ENCODE data around the gene PRR19. TPM values are rescaled to one million over a fixed set of nuclear protein-coding genes. Genes with fewer than 3 reads are reported as not detected.

The PRR19 gene
- total and polyA plus RNA-seq, 2 donors (not counting 1 experiment from before 2014, with no cell fraction given), result 0.39 to 0.54 TPM

DNA sequence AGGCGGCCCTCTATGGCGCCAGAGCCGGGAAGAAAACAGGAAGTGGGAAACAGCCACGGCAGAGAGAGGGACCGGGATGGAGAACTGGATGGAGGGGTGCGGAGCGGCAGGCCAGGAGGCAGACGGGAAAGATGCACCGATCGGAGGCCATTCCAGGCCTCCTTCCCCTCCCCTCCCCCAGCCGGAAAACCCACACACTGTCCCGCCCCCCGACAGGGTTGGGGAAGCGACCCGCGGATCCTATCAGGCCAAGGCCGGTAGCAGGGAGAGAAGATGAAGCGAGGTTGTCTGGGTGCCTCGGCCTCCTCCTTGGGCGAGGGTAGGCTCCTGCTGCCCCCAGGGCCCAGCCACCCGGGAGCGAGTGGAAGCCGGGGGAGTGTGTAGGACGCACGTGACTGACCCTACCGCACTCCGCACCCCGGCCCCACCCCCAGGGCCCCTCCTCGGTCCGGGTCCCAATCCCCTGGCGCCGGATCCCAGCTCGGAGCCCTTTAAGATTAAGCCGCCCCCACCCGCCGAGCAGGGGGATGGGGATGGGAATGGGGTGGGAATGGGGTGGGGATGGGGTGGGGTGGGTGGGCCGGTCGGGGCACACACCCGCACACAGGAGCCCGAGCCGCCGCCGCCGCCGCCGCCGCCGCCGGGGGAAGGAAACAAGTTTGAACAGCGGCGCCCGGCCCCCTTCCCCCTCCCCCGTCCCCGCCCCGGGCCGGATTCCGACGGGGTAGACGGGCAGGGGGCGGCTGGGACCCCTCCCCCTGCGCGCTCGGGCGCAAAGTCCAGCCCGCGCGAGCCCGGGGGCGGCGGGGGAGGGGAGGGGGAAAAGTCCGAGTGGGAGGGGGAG is 48.5 kb upstream of the PRR19 start:
- peaks cover 23 to 41% of the 10 kb centered on the region in 2 donors for H3K4me1 ChIP-seq (ENCODE audit: control insufficient read depth in 2 of 2, insufficient read depth in 2 of 2, low read length in 2 of 2)
- H3K36me3 ChIP-seq (replicated peaks in 1 of 2; ENCODE audit: control extremely low read depth in 1 of 2, control insufficient read depth in 1 of 2, extremely low read depth in 1 of 2, insufficient read depth in 2 of 2, low read length in 1 of 2), result peaks cover 2 to 15% of the 10 kb centered on the region in 2 experiments
- H4K20me1 ChIP-seq (ENCODE audit: control insufficient read depth, insufficient read depth, low read length, poor library complexity, severe bottlenecking), result peaks cover 26% of the 10 kb centered on the region
- Mint-ChIP-seq H3K4me3 (peak overlapping the region; percentile 87), H3K27ac (peak overlapping the region; percentile 96), H3K9me3 (ENCODE audit: insufficient read depth) (no peaks in the 10 kb centered on the region), H3K27me3 (no peaks in the 10 kb centered on the region), H3K4me1 (peaks cover 26% of the 10 kb centered on the region)
- intact Hi-C loops (cut with micrococcal nuclease), result loop anchor here (1.0 kb wide), 2 partner anchors 10 to 30 kb away; no protein-coding TSS in a partner anchor
- H3K79me2 ChIP-seq (ENCODE audit: control insufficient read depth, insufficient read depth, low read length), result peaks cover 30% of the 10 kb centered on the region
- 1% methylated on average over 26 of the region's 71 CpGs for WGBS (ENCODE audit: insufficient coverage)
- peaks cover 0 to 4% (median 0%) of the 10 kb centered on the region in 4 experiments for H3K27me3 ChIP-seq (replicated peaks in 1 of 4; ENCODE audit: control extremely low read depth in 1 of 4, control insufficient read depth in 3 of 4, insufficient read depth in 4 of 4, low read length in 3 of 4)
- POLR2A ChIA-PET, result interaction anchor here (0.6 to 0.7 kb wide), 2 partner anchors 27 to 129 kb away, joined by 3 to 4 read pairs; no protein-coding TSS in a partner anchor
- ATAC-seq (ENCODE audit: low read depth) (peak; percentile 21), DNase-seq (peak; percentile 62)
- H3K27ac ChIP-seq (ENCODE audit: low read length in 2 of 2), result peak overlapping the region; percentile 85 to 94
- H3K4me2 ChIP-seq (replicated peaks; ENCODE audit: low read depth, low read length, poor library complexity, severe bottlenecking), result peak overlapping the region; percentile 99
- no peak for TF ChIP-seq EZH2 (IDR thresholded peaks at IDR 0.05; ENCODE audit: borderline replicate concordance, insufficient read depth, low read depth, low read length, poor library complexity, severe bottlenecking)
- TF ChIP-seq, protein P1, sequence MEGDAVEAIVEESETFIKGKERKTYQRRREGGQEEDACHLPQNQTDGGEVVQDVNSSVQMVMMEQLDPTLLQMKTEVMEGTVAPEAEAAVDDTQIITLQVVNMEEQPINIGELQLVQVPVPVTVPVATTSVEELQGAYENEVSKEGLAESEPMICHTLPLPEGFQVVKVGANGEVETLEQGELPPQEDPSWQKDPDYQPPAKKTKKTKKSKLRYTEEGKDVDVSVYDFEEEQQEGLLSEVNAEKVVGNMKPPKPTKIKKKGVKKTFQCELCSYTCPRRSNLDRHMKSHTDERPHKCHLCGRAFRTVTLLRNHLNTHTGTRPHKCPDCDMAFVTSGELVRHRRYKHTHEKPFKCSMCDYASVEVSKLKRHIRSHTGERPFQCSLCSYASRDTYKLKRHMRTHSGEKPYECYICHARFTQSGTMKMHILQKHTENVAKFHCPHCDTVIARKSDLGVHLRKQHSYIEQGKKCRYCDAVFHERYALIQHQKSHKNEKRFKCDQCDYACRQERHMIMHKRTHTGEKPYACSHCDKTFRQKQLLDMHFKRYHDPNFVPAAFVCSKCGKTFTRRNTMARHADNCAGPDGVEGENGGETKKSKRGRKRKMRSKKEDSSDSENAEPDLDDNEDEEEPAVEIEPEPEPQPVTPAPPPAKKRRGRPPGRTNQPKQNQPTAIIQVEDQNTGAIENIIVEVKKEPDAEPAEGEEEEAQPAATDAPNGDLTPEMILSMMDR (IDR thresholded peaks at IDR 0.05), result no peak
- H2AFZ ChIP-seq (ENCODE audit: insufficient read depth, low read depth, low read length, poor library complexity, severe bottlenecking), result no peak overlapping the region
- peak overlapping the region; percentile 95 for H3K9ac ChIP-seq (ENCODE audit: low read length)
- H3K4me3 ChIP-seq (ENCODE audit: control extremely low read depth in 1 of 5, extremely low read depth in 1 of 5, insufficient read depth in 1 of 5, low read depth in 2 of 5, low read length in 4 of 5), result peak overlapping the region in 4 of 5 experiments; percentile 97 to 100 (median 100)
- H3K9me3 ChIP-seq (ENCODE audit: control extremely low read depth in 1 of 3, control insufficient read depth in 2 of 3, insufficient read depth in 1 of 3, low read length in 2 of 3), result no peaks in the 10 kb centered on the region
- CTCF ChIA-PET, result interaction anchor here (0.6 to 1.0 kb wide), 2 partner anchors 9 to 26 kb away, joined by 3 read pairs; no protein-coding TSS in a partner anchor

All from B cell (primary cell).